NCI-H2171 (cell line): ENCODE data around the gene TOM1L2.
A peak's percentile ranks its signal among the peaks of the same experiment; 100 is the strongest.

Source experiments
- DNase-seq: peaks from one replicate; lab custom pipeline; 2025; lab: John Stamatoyannopoulos, UW

The TOM1L2 gene

GRCh38 chr17:17847726-17848125 lies 124.5 kb downstream of the TOM1L2 start:
- DNase-seq = no peak

DNA sequence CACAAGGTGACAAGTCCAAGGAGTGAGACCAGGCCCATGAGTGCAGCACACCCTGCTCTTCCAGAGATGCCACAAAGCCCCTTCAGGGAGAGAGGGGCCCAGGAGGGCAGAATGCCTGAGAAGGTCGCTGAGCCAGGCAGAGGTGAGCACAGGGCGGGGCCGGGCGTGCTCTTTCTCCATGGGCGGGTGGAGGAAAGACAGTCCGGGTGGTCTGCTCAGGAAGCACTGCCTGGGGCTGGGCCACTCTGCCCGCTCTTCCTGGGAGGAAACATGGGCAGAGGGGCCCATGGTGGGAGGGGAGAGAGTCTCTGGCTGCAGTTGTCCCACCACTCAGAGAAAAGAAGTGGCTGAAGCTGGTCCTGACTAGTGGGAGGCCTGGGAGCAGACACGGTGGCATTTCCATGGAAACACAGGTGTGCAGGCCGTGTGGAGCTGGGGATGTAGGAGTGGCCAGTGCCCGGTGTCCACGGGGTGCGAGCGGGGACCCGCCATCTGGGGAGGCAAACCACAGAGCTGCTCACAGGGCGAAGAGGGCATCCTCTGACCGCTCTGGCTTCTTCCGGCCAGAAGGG lies 125.0 kb downstream of the TOM1L2 start:
- DNase-seq = no peak

- no peak for DNase-seq
Observed at GRCh38 chr17:17846645-17847044, 125.6 kb downstream of the TOM1L2 start.

GRCh38 chr17:17846003-17846402 lies 126.2 kb downstream of the TOM1L2 start:
- DNase-seq = no peak

- DNase-seq = no peak
Observed at GRCh38 chr17:17845046-17845775, 127.0 kb downstream of the TOM1L2 start.

GRCh38 chr17:17844500-17844899 lies 127.7 kb downstream of the TOM1L2 start:
- DNase-seq = no peak

DNA sequence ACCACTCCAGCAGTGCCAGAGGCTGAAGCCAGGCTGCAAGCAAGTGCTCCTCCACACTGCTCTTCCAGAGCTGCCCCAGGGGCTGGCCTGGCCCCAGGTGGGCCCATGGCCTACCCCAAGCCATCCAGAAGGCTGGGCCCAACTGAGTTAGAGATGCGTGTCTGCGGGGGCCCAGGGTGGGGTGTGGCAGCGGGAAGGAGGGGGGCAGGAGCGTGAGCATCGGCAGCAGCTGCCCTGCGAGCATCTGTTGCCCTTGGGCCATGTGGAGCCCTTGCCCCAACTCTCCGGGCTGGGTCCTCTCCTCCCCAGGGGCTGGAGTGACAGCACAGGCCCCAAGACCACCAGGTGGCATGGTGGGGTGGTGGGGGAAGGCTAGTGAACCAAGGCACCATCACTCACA lies 128.1 kb downstream of the TOM1L2 start:
- DNase-seq = no peak

DNA sequence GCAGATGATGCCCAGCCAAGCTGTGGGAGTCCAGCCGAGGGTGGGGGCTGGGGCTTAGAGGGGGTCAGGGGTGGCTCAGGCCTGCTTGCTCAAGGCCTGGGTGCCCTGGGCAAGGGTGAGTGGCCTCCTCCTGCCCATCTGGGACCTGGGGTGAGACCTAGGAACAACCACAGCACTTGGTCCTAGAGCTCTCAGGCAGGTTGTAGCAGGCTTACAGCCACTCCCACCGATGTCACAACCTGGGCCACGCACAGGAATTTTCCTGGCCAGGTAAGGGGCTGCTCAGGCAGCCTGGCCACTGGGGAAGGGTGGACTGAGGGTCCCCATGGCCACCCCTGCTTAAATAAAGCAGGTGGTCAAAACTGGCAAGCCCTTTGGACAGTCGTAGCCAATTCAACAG lies 129.1 kb downstream of the TOM1L2 start:
- no peak for DNase-seq

DNA sequence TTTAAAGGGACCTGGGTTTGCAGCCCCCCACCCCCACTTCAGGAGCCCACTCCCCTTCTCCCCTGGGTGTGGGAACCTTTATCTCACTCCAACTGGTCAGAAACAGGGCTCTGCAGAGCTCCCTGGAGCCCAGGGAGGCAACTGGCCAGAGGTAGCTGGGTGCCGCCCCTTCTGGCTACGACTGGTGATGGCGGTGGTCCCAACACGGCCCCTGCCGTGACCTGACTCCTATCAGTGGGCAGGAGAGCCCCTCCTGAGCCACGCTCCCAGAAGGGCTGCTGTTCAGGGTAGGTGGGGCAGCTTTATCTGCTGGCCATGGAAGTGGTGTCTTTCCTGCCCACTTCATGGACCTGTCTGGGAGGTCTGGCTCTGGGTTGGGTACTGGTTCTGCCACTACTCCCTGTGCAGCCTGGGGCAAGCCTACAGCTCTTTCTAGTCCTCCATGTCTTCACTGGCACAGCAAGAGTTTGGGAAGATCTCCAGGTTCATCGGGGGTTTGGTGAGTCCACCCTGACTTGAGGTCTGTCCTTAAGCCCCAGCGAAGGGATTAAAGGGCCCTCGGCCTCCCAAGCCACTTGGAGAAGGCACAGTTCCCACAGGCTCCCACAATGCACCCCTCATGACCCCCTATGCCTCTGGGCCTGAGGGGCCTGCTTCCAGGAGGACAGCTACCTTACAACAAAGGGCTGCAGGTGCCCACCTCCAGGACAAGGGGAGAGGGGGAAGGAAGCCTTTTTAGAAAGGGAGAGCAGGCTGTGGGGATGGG lies 129.9 kb downstream of the TOM1L2 start:
- no peak for DNase-seq

GRCh38 chr17:17841601-17842025 lies 130.6 kb downstream of the TOM1L2 start:
- no peak for DNase-seq

GRCh38 chr17:17840751-17841591 lies 131.2 kb downstream of the TOM1L2 start:
- DNase-seq = peak; percentile 62

GRCh38 chr17:17839791-17840707 lies 132.2 kb downstream of the TOM1L2 start:
- DNase-seq = peak; percentile 91

GRCh38 chr17:17837966-17838962 lies 133.9 kb downstream of the TOM1L2 start:
- peak; percentile 21 for DNase-seq

DNA sequence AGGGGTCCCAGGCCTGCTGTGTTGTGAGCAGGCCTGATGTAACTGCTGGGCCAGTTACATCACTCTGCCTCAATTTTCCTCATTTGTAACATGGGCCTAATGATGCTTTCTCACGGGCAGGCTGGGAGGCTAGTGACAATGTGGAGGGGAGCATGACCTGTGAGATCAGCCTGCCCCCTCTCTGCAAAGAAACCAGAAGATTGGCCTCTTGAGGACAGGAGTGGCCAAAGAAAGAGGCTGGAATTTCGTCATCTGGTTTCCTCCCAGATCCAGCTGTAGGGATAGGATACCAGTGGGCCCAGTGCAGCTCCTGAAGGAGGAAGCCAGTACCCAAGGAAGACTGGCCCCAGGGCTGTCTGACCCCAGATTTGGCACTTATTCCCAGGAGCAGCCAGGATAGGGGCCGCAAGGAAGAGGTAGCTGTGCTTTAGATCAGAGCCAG lies 134.8 kb downstream of the TOM1L2 start:
- no peak for DNase-seq

DNA sequence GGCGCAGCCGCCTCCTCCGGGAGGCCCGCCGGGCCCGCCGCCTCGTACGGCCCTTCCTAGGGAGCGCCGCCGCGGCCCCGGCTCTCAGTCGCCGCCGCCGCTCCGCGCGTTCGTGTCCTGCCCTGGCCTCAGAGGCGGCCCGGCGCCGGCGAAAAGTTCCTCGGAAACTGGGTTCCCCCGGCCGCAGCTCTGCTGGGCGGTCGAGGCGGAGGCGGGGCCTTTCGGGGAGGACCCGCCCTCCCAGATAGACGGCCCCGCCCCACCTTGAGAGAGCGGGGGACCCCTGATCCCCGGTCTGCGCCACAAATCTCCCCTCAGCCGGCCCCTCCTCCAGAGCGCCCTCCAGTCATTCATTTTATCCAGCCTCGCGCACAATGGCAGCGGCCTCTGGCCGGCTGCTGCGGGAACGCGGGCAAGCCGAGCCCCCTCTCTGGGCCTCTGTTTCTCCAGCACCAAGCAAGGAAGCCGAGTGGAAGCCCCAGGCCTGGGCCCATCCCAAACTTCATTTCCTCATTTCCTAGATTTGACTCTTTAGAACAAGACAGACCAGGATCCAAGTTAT lies 135.3 kb downstream of the TOM1L2 start, which contains the start of gene SREBF1:
Gene SREBF1 (minus strand): TSS at position 169 of the 562 bp plus-strand sequence. CDS start 169 bp downstream, outside the sequence.
- peak; percentile 47 for DNase-seq

DNA sequence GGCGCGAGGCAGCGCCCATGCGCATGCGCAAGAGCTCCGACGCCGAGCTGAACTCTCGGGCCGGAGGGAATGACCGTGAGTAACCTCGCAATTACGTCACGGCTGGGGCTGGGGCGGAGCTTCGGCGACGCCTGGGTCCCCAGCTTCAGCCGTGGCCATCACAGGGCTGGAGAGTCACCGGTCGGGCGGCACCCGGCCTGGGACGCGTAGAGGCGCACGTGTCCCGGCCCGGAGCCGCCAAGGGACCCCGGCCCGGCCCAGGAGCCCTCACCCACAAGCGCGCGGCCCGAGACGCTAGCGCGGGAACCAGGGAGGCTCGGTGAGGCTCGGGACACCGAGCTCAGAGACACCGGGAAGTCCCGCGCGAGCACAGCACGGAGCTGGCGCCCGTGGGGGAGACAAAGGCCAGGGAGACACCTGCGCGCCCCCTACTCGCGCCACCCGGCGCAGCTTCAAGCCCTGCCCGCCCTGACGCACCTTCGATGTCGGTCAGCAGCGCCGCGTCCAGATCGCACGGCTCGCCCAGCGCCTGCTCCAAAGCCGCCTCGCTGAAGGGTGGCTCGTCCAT lies 135.9 kb downstream of the TOM1L2 start:
- DNase-seq = peak; percentile 94

DNA sequence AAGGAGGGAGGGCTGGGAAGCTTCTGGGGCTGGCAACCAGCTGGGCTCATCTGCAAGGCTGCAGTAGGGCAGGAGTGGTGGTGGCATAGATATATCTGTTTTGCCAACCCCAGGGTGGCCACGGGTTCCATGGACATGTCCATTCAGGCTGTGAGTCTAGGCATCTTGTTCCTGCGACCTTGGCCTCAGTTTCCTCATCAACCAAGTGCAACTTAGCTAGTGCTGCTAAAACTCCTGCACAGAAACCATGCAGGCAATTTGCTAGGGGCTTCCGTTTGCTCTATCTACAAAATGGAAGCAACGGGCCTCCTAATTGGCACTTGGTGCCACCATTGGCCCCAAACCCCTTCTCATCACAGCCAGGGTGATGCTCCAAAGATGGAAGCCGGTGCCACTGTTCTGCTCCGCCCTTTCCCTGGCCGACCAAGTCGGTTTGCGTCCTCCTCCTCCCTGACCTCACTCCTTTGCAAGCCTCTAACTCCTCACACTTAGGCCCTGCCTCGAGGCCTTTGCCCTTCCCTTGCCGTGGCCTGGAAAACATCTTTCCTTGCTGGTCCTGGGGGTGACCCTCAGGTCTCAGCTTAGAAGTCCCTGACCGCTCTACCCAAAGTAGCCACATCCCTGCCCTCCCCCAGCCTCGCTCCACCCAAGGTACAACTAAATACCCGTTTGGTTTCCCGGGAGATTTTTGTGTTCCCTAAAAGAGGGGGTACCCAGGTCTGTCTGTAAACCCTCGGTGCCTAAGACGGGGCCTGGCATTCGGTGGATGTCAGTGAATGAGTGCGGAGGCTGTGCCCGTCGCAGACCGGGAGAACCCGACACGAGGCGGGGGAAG lies 136.6 kb downstream of the TOM1L2 start:
- no peak for DNase-seq

DNA sequence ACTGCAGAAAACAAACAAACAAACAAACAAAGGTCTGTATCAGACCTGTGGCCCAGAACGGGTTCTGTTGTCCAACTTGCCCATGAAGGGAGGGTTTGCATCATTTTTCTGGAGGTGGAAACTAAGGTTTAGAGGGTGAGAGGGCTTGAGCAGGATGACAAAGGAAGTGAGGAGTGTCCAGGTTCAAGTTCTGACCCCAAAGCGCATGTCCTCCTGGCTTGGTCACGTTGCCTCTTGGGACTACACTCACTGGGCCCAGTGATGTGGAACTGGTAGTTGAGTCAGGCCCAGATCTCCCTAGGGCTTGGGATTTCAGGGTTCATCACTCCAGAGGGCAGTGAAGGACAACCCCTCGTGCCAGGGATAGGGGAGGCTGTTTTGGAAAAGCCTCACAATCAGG lies 137.2 kb downstream of the TOM1L2 start:
- DNase-seq = no peak
